Ishikawa (cell line): Measurements from ENCODE around the gene G0S2.
A peak's percentile ranks its signal among the peaks of the same experiment; 100 is the strongest.

ENCODE experiments used
- EGR1 ChIP-seq: IDR thresholded peaks from 2 replicates; pipeline ENCODE4 v1.6.1; 2012
- EP300 ChIP-seq: IDR thresholded peaks from 2 replicates; pipeline ENCODE4 v1.6.1; 2012; ENCODE audit warnings: borderline replicate concordance
- RAD21 ChIP-seq: IDR thresholded peaks from 2 replicates; pipeline ENCODE4 v1.6.1; 2012; ENCODE audit warnings: low read depth
- TAF1 ChIP-seq: IDR thresholded peaks from 2 replicates; pipeline ENCODE4 v1.6.1; 2012; ENCODE audit warnings: low read depth, mild to moderate bottlenecking
- TCF12 ChIP-seq: IDR thresholded peaks from 2 replicates; pipeline ENCODE4 v1.6.1; 2012; ENCODE audit warnings: low read depth
- TEAD4 ChIP-seq: IDR thresholded peaks from 2 replicates; pipeline ENCODE4 v1.6.1; 2012
- YY1 ChIP-seq: IDR thresholded peaks from 2 replicates; pipeline ENCODE4 v1.6.1; 2012; ENCODE audit warnings: low read depth
- ZBTB7A ChIP-seq: IDR thresholded peaks from 2 replicates; pipeline ENCODE4 v1.6.1; 2012; ENCODE audit warnings: low read depth
- TF ChIP-seq, protein P1 (sequence below): IDR thresholded peaks from 2 replicates; pipeline ENCODE4 v1.6.1; 2012; ENCODE audit warnings: low read depth, mild to moderate bottlenecking
- TF ChIP-seq, protein P2 (sequence below): IDR thresholded peaks from 2 replicates; pipeline ENCODE4 v1.6.1; 2012

DNA sequence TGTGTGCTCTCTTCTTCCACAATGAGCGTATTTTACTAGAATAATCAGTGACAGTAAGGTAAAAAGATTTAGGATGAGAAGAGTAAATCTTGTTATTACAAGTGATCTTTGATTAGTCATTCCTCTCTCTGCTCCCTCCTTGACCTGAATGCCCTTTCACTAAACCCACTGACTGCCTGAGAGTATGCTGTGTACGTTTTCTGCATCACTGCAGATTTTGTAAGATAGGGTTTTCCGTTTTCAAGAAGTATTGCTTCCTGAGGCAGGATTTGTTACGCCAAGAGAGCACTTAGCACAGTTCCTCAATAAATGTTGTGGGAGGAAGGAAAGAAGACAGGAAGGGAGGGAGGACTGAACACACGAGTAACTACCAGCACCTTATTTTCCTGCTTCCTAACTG, 15.3 kb upstream of the G0S2 start:
- TF ChIP-seq EGR1 (no peak), RAD21 (no peak), EP300 (peak; percentile 51; the same call in 1 of the 2 replicates), TCF12 (no peak), YY1 (no peak), TAF1 (no peak), ZBTB7A (no peak), TEAD4 (no peak)
- TF ChIP-seq, protein P1, sequence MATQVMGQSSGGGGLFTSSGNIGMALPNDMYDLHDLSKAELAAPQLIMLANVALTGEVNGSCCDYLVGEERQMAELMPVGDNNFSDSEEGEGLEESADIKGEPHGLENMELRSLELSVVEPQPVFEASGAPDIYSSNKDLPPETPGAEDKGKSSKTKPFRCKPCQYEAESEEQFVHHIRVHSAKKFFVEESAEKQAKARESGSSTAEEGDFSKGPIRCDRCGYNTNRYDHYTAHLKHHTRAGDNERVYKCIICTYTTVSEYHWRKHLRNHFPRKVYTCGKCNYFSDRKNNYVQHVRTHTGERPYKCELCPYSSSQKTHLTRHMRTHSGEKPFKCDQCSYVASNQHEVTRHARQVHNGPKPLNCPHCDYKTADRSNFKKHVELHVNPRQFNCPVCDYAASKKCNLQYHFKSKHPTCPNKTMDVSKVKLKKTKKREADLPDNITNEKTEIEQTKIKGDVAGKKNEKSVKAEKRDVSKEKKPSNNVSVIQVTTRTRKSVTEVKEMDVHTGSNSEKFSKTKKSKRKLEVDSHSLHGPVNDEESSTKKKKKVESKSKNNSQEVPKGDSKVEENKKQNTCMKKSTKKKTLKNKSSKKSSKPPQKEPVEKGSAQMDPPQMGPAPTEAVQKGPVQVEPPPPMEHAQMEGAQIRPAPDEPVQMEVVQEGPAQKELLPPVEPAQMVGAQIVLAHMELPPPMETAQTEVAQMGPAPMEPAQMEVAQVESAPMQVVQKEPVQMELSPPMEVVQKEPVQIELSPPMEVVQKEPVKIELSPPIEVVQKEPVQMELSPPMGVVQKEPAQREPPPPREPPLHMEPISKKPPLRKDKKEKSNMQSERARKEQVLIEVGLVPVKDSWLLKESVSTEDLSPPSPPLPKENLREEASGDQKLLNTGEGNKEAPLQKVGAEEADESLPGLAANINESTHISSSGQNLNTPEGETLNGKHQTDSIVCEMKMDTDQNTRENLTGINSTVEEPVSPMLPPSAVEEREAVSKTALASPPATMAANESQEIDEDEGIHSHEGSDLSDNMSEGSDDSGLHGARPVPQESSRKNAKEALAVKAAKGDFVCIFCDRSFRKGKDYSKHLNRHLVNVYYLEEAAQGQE, result no peak
- TF ChIP-seq, protein P2, sequence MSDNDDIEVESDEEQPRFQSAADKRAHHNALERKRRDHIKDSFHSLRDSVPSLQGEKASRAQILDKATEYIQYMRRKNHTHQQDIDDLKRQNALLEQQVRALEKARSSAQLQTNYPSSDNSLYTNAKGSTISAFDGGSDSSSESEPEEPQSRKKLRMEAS, result no peak
